PC-3 (cell line): ENCODE measurements around the gene CFH. TPM values are rescaled to one million over a fixed set of nuclear protein-coding genes. Genes with fewer than 3 reads are reported as not detected.
"Not testable (repeated sequence)": the region's sequence is repeated elsewhere in the genome, so short reads cannot be mapped to it uniquely, and the experiment has no call there.

Experiments used
- ATAC-seq: fragments of 200-7000 bp; cut with Tn5 transposase; 2 replicates; pipeline ENCODE4 v1.9.1; 2020; ENCODE audit warnings: mild to moderate bottlenecking, moderate library complexity
- BruUV-seq: library from RNA; stranded (reverse); fragments of 400-500 nt; replicated peaks from 2 replicates; lab custom pipeline; 2021; lab: Mats Ljungman, UMichigan
- CTCF ChIA-PET: fragments of 300-600 bp; sonication (Branson Sonifier 250); formaldehyde crosslinking; loops from one replicate; lab custom pipeline; 2022; ENCODE audit warnings: antibody characterized with exemption; lab: Charles Lee
- POLR2A ChIA-PET: fragments of 300-600 bp; sonication (Branson Sonifier 250); formaldehyde crosslinking; loops from one replicate; lab custom pipeline; 2022; ENCODE audit warnings: antibody characterized with exemption; ENCODE audit not compliant: unreplicated experiment; lab: Charles Lee
- DNase-seq: peaks from one replicate; pipeline ENCODE4 v3.0.0-alpha.2; 2015
- H2AFZ ChIP-seq: fragments of 300-600 bp; sonication (generic); 2 replicates; pipeline ENCODE4 v1.6.0; 2016; ENCODE audit warnings: antibody characterized with exemption, low read length
- H3F3A ChIP-seq: fragments of 300-600 bp; sonication (generic); one replicate; pipeline ENCODE4 v1.6.0; 2017; ENCODE audit warnings: antibody characterized with exemption, low read length, control low read depth, mild to moderate bottlenecking; ENCODE audit not compliant: unreplicated experiment
- H3K27ac ChIP-seq: fragments of 300-600 bp; sonication (generic); 2 replicates; pipeline ENCODE4 v1.5.1; 2016; ENCODE audit warnings: mild to moderate bottlenecking, low read length
- H3K27me3 ChIP-seq: fragments of 300-600 bp; sonication (generic); 2 replicates; pipeline ENCODE4 v1.6.1; 2016; ENCODE audit warnings: low read length, mixed read lengths
- H3K36me3 ChIP-seq: fragments of 300-600 bp; sonication (generic); 2 replicates; pipeline ENCODE4 v1.6.1; 2016; ENCODE audit warnings: low read depth, mixed run types, low read length, mixed read lengths
- H3K4me1 ChIP-seq: fragments of 300-600 bp; sonication (generic); 2 replicates; pipeline ENCODE4 v1.5.1; 2016; ENCODE audit warnings: low read length; ENCODE audit not compliant: insufficient read depth
- H3K4me2 ChIP-seq: fragments of 300-600 bp; sonication (generic); 2 replicates; pipeline ENCODE4 v1.6.0; 2016; ENCODE audit warnings: low read length
- H3K4me3 ChIP-seq: fragments of 300-600 bp; sonication (generic); 2 replicates; pipeline ENCODE4 v1.5.1; 2016; ENCODE audit warnings: mild to moderate bottlenecking, low read length, mixed read lengths
- H3K79me2 ChIP-seq: fragments of 300-600 bp; sonication (generic); 2 replicates; pipeline ENCODE4 v1.6.1; 2017; ENCODE audit warnings: low read length, mixed read lengths
- H3K9ac ChIP-seq: fragments of 300-600 bp; sonication (generic); 2 replicates; pipeline ENCODE4 v1.6.0; 2016; ENCODE audit warnings: mild to moderate bottlenecking, low read length
- H3K9me2 ChIP-seq: fragments of 300-600 bp; sonication (generic); replicated peaks from 2 replicates; pipeline ENCODE4 v1.6.1; 2016; ENCODE audit warnings: mixed run types, low read length, mixed read lengths
- H3K9me3 ChIP-seq: fragments of 300-600 bp; sonication (generic); 2 replicates; pipeline ENCODE4 v1.6.1; 2016; ENCODE audit warnings: low read length, mixed read lengths
- H4K20me1 ChIP-seq: fragments of 300-600 bp; sonication (generic); 2 replicates; pipeline ENCODE4 v1.6.1; 2016; ENCODE audit warnings: low read length, mixed read lengths
- EZH2 ChIP-seq: fragments of 300-600 bp; sonication (generic); IDR thresholded peaks from one replicate; pipeline ENCODE4 v1.6.1; 2017; ENCODE audit warnings: antibody characterized with exemption, mild to moderate bottlenecking, low read length; ENCODE audit not compliant: unreplicated experiment
- EZH2phosphoT487 ChIP-seq: fragments of 300-600 bp; sonication (generic); IDR thresholded peaks from 2 replicates; pipeline ENCODE4 v1.6.1; 2018; ENCODE audit warnings: mild to moderate bottlenecking, antibody characterized with exemption, low read length, borderline replicate concordance
- intact Hi-C: fragments of 100-400 bp; cut with micrococcal nuclease; formaldehyde crosslinking; loops from 2 replicates; pipeline ENCODE4 v1.9.0; 2023
- total RNA-seq: library from RNA; depleted of rRNA; stranded (reverse); fragments of >200 nt; gene quantifications from 2 replicates; pipeline ENCODE4 v1.2.3, GENCODE V29; 2014; rRNA removed
- TF ChIP-seq, protein P1 (sequence below): fragments of 300-600 bp; sonication (generic); conservative IDR thresholded peaks from 2 replicates; pipeline ENCODE4 v1.5.1; 2017; ENCODE audit warnings: antibody characterized with exemption, low read depth, mild to moderate bottlenecking, low read length

CFH gene
- total RNA-seq, 1 experiment from 2014 or later, result 0.80 TPM

DNA sequence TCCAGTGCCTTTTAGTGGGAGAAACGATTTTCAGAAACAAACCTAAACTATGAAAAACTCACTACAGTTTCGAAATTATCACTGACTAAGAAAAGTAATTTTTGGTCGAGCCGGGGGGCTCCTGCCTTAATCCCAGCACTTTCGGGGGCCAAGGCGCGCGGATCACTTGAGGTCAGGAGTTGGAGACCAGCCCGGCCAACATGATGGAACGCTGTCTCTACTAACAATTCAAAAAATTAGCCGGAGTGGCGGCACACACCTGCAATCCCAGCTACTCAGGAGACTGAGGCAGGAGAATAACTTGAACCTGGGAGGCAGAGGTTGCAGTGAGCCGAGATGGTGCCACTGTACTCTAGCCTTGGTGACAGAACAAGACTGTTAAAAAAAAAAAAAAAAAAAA, 125.8 kb downstream of the CFH start:
- ATAC-seq, result no peak
- Histone ChIP-seq H3K27me3 (no peaks in the 10 kb centered on the region), H3K9ac (no peak overlapping the region), H3K9me2 (no peaks in the 10 kb centered on the region), H3F3A (no peaks in the 10 kb centered on the region), H3K9me3 (no peaks in the 10 kb centered on the region), H3K4me1 (no peaks in the 10 kb centered on the region), H3K27ac (no peak overlapping the region), H3K79me2 (no peaks in the 10 kb centered on the region), H4K20me1 (no peaks in the 10 kb centered on the region), H3K4me2 (no peak overlapping the region), H3K4me3 (no peak overlapping the region), H3K36me3 (no peaks in the 10 kb centered on the region), H2AFZ (no peak overlapping the region)
- ChIA-PET CTCF (no interaction called here), POLR2A (no interaction called here)
- TF ChIP-seq EZH2phosphoT487, result no peak
- TF ChIP-seq EZH2, result no peak
- no peak for DNase-seq
- intact Hi-C loops, result no loop called here
- no TSS peak for BruUV-seq

DNA sequence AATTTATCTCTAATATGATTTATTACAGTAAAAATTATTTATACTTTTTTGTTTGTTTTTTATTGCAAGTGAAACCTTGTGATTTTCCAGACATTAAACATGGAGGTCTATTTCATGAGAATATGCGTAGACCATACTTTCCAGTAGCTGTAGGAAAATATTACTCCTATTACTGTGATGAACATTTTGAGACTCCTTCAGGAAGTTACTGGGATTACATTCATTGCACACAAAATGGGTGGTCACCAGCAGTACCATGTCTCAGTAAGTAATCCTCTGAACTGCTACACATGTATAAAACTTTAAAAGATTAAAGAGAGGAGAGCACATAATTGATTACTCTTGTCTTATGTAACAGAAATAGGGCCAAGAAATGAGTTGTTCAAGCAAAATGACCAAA, 127.2 kb downstream of the CFH start:
- no peak overlapping the region for H3K4me2 ChIP-seq
- ChIA-PET POLR2A (no interaction called here), CTCF (no interaction called here)
- H3K36me3 ChIP-seq, result no peaks in the 10 kb centered on the region
- no peaks in the 10 kb centered on the region for H4K20me1 ChIP-seq
- no peaks in the 10 kb centered on the region for H3K79me2 ChIP-seq
- BruUV-seq, result no TSS peak
- no peak overlapping the region for H3K4me3 ChIP-seq
- no peaks in the 10 kb centered on the region for H3K4me1 ChIP-seq
- no peaks in the 10 kb centered on the region for H3K9me2 ChIP-seq
- H3K27ac ChIP-seq, result no peak overlapping the region
- TF ChIP-seq EZH2phosphoT487, result no peak
- no peak for TF ChIP-seq EZH2
- TF ChIP-seq, protein P1, sequence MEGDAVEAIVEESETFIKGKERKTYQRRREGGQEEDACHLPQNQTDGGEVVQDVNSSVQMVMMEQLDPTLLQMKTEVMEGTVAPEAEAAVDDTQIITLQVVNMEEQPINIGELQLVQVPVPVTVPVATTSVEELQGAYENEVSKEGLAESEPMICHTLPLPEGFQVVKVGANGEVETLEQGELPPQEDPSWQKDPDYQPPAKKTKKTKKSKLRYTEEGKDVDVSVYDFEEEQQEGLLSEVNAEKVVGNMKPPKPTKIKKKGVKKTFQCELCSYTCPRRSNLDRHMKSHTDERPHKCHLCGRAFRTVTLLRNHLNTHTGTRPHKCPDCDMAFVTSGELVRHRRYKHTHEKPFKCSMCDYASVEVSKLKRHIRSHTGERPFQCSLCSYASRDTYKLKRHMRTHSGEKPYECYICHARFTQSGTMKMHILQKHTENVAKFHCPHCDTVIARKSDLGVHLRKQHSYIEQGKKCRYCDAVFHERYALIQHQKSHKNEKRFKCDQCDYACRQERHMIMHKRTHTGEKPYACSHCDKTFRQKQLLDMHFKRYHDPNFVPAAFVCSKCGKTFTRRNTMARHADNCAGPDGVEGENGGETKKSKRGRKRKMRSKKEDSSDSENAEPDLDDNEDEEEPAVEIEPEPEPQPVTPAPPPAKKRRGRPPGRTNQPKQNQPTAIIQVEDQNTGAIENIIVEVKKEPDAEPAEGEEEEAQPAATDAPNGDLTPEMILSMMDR, result no peak
- intact Hi-C loops, result no loop called here
- H3K9ac ChIP-seq, result no peak overlapping the region
- H3K27me3 ChIP-seq, result no peaks in the 10 kb centered on the region
- no peak overlapping the region for H2AFZ ChIP-seq
- no peaks in the 10 kb centered on the region for H3F3A ChIP-seq
- no peaks in the 10 kb centered on the region for H3K9me3 ChIP-seq
- ATAC-seq (no peak), DNase-seq (no peak)

DNA sequence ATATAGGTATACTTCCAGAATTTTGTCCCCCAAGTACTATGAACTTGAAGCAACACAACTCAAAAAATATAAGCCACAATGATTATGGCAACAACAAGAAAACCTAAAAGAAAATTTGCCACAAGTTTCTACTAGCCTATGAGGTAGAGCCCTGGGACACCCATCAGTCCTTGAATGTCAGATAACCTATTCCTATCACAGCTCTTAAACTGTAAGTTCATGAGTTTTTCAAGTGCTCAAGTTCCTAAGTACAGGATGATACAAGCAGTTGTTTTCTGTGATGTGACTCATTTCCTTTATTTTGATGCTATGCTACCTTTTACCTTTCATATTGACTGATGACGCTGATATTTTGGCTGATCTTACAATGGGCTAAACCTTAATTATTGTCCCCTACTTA, 139.4 kb downstream of the CFH start:
- H3K27ac ChIP-seq, result not testable (repeated sequence)

DNA sequence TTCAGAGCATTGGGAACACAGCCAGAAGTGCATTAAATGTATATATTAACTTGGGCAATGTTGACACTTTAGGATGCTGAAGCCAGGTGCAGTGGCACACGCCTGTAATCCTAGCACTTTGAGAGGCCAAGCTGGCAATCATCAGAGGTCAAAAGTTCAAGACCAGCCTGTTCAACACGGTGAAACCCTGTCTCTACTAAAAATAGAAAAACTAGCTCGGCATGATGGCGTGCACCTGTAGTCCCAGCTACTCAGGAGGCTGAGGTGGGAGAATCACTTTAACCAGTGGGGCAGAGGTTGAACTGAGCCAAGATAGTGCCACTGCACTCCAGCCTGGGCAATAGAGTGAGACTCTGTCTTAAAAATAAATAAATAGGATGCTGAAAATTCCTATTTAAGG, 142.3 kb downstream of the CFH start:
- DNase-seq, H3K36me3 ChIP-seq, H3F3A ChIP-seq, H3K79me2 ChIP-seq, ATAC-seq, CTCF ChIA-PET, H3K9me3 ChIP-seq, H3K27ac ChIP-seq, BruUV-seq, intact Hi-C loops, H3K27me3 ChIP-seq, H3K9ac ChIP-seq, H3K4me2 ChIP-seq, H2AFZ ChIP-seq, POLR2A ChIA-PET, H3K4me1 ChIP-seq, H3K9me2 ChIP-seq, H4K20me1 ChIP-seq, H3K4me3 ChIP-seq: not testable (repeated sequence)

More for the DNA sequence above, 139.4 kb downstream of the CFH start:
- H3K4me2 ChIP-seq, POLR2A ChIA-PET, H3K27me3 ChIP-seq, BruUV-seq, H3K9me2 ChIP-seq, CTCF ChIA-PET, H3K4me1 ChIP-seq, H3K4me3 ChIP-seq, H4K20me1 ChIP-seq, H3F3A ChIP-seq, H3K9me3 ChIP-seq, H3K79me2 ChIP-seq, H3K9ac ChIP-seq, DNase-seq, H2AFZ ChIP-seq, intact Hi-C loops, H3K36me3 ChIP-seq: not testable (repeated sequence)
- ATAC-seq, result peak; percentile 37; the same call in 1 of the 2 replicates

Other genes with a start within 250 kb of the CFH start
- gene KCNT2, start 43.6 kb upstream of the CFH start, total RNA-seq, result 0.26 and 0.69 TPM in 2 replicates
- not detected in 2 replicates for gene CFHR3, start 122.8 kb downstream of the CFH start, total RNA-seq
- not detected in 2 replicates for gene CFHR1, start 167.7 kb downstream of the CFH start, total RNA-seq
- not detected in 2 replicates for gene CFHR4, start 236.0 kb downstream of the CFH start, total RNA-seq